DMS153 (cell line): Measurements from ENCODE around the gene BTBD9.
"Not testable (repeated sequence)": the region's sequence is repeated elsewhere in the genome, so short reads cannot be mapped to it uniquely, and the experiment has no call there.

Experiments used
- DNase-seq: peaks from one replicate; lab custom pipeline; 2025; lab: John Stamatoyannopoulos, UW

BTBD9 gene

GRCh38 chr6:38144365-38144945 lies 495.3 kb downstream of the BTBD9 start:
- DNase-seq: no peak

- DNase-seq: no peak
Observed at GRCh38 chr6:38143191-38144150, 496.3 kb downstream of the BTBD9 start.

GRCh38 chr6:38142178-38142902 lies 497.4 kb downstream of the BTBD9 start:
- DNase-seq: no peak

- no peak for DNase-seq
Observed at GRCh38 chr6:38141716-38142115, 498.0 kb downstream of the BTBD9 start.

DNA sequence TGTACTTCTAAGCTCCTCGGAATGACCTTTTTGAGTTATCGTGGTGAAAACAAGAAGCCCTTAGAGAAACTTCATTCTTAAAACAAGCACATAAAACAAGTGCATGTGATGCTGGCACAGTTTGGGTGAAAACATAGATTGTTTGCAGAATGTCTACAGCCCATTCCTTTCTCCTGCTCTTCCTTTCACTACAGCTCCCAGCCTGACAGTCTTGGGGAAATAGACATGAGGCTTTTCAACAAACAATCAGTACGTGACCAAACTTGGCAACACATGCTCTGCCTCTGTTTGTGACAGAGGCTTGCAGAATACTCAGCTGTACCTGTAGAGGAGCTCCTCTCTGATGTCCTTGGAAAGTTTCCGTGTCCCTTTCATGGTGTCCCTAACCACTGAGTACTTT lies 498.6 kb downstream of the BTBD9 start:
- no peak for DNase-seq

DNA sequence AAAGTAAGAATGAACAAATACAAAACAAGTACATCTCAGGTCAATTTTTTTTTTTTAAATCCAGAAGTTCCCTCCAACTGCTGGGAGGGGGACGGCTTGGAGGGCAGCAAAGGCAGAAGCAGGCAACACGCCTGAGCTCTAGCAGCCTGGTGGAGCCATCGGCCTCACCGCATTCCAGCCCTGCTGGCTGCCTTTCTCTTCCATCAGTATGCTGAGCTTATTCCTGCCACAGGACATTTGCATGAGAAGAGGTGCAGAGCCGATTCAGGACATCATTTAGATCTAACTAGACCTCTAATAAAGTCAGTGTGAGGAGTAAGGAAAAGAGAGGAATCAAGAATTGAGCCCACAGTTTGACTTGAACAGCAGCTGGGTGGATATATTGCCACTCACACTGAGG lies 501.4 kb downstream of the BTBD9 start:
- DNase-seq: no peak

- DNase-seq: peak; percentile 22
Observed at GRCh38 chr6:38137608-38138265, 502.0 kb downstream of the BTBD9 start.

DNA sequence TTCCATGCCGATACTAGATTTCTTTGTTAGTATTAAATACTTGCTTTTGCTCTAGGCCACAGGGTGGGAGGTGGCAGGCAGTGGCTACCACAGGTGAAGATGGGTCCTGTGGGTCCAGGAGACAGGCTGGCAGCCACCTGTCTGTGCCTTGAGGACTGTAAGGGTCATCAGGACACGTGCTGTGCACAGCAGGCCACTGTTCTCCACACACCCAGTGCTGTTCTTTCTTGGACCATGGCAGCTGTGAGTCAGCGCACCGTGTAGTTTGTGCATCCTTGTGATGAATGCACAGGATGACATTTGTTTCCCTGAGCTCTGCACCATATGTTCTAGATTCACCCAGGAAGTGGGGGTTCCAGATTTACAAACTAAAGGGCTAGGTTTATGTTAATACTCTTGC lies 503.2 kb downstream of the BTBD9 start:
- DNase-seq: no peak

DNA sequence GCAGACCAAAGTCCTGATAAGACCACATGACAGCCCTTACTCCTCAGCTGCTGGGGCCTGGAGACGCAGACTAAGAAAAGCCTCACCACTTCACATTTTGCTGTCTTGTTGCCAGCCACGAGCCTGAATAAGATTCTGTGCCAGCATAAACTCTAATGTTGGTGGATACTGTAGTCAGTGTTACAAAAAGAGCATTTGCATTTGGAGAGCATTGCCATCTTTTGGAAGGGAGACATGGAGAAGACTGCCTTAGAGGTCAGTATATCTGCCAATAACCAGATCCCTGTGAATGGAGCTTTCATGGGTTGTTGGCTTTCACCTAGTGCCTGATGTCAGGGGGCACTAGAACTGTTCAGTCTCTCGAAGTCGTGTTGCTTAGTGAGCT lies 505.0 kb downstream of the BTBD9 start:
- DNase-seq: no peak

DNA sequence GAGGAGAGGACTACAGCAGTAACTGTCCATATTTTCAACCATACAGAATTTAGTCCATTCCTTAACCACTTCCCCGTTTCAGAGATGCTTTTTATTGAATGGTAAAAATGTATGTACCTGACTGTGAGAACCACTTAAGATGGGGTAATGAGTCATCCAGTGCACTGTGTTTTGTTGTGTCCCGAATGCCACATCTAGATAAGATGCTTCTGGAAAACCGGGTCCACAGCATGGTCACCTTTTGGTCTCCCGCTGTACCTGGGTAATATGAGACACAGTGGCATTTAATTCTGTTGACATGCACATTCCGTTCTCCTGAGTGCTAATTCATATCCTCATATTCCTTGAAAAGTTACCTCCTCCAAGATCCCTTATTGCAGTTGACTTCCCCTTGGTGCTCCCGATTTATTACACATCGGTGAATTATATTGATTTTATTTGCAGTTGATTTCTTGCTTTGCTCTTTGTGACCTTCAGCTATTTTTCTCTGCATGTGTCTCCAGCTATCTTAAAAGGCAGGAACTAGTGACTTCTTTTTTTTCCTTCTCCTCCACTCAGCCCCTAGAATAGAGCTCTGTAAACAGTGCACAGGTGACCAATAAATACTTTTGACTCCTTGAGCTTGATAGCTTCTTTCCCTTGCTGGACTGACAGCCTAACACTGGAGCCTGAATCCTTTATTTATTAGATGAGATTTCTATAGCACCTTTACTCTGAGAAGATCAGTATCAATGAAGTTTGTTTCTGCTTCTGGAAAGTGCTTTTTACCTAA lies 505.6 kb downstream of the BTBD9 start:
- no peak for DNase-seq

GRCh38 chr6:38131527-38131965 lies 508.2 kb downstream of the BTBD9 start:
- no peak for DNase-seq

GRCh38 chr6:38127284-38127683 lies 512.4 kb downstream of the BTBD9 start:
- no peak for DNase-seq

DNA sequence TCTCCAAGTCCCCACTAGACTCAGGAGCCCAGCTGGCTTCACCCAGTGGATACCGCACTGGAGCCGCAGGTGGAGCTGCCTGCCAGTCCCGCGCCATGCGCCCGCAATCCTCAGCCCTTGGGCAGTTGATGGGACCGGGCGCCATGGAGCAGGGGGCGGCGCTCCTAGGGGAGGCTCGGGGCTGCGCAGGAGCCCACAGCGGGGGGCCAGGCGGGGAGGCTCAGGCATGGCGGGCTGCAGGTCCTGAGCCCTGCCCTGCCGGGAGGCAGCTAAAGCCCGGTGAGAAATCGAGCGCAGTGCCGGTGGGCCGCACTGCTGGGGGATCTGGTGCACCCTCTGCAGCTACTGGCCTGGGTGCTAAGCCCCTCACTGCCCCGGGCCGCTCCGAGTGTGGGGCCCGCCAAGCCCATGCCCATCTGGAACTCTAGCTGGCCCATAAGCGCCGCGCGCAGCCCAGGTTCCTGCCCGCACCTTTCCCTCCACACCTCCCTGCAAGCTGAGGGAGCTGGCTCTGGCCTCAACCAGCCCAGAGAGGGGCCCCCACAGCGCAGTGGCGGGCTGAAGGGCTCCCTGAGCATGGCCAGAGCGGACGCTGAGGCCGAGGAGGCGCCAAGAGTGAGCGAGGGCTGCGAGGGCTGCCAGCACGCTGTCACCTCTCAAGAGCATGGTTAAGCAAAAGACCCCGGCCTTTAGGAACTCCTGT lies 515.4 kb downstream of the BTBD9 start:
- DNase-seq: not testable (repeated sequence)

GRCh38 chr6:38119516-38119915 lies 520.2 kb downstream of the BTBD9 start:
- no peak for DNase-seq

- no peak for DNase-seq
Observed at GRCh38 chr6:38118791-38119365, 520.9 kb downstream of the BTBD9 start.
